Measurements from ENCODE around the gene C2CD2. TPM values are rescaled to one million over a fixed set of nuclear protein-coding genes. Genes with fewer than 3 reads are reported as not detected.

Gene C2CD2
- total RNA-seq, 1 donor from 2014 or later, result 7.0 TPM

- peak; percentile 35 for ATAC-seq
- DNase-seq (ENCODE audit: missing footprints), result no peak
- intact Hi-C loops (cut with DNase I), result no loop called here
Measured at GRCh38 chr21:41948078-41948895, 5.5 kb downstream of the C2CD2 start.

GRCh38 chr21:41945982-41946381, 7.8 kb downstream of the C2CD2 start:
- ATAC-seq, result no peak

GRCh38 chr21:41943851-41944250, 10.0 kb downstream of the C2CD2 start:
- DNase-seq (ENCODE audit: missing footprints) (no peak), ATAC-seq (no peak)

More at GRCh38 chr21:41945982-41946381, 7.8 kb downstream of the C2CD2 start:
- DNase-seq (ENCODE audit: missing footprints), result no peak
- intact Hi-C loops (cut with DNase I), result no loop called here

GRCh38 chr21:41942457-41942856, 11.4 kb downstream of the C2CD2 start:
- no peak for ATAC-seq
- intact Hi-C loops (cut with DNase I), result no loop called here
- no peak for DNase-seq (ENCODE audit: missing footprints)

More at GRCh38 chr21:41943851-41944250, 10.0 kb downstream of the C2CD2 start:
- intact Hi-C loops (cut with DNase I), result no loop called here

- intact Hi-C loops (cut with DNase I), result no loop called here
Measured at GRCh38 chr21:41941941-41942340, 11.9 kb downstream of the C2CD2 start.

GRCh38 chr21:41940431-41940830, 13.4 kb downstream of the C2CD2 start:
- DNase-seq (ENCODE audit: missing footprints) (no peak), ATAC-seq (no peak)
- intact Hi-C loops (cut with DNase I), result no loop called here

More at GRCh38 chr21:41941941-41942340, 11.9 kb downstream of the C2CD2 start:
- DNase-seq (ENCODE audit: missing footprints) (no peak), ATAC-seq (no peak)

- DNase-seq (ENCODE audit: missing footprints), result no peak
- intact Hi-C loops (cut with DNase I), result loop anchor here (10.0 kb wide), 1 partner anchor 175 kb away; no protein-coding TSS in a partner anchor
- ATAC-seq, result no peak
Measured at GRCh38 chr21:41939391-41939790, 14.4 kb downstream of the C2CD2 start.

- ATAC-seq, result peak; percentile 32
- intact Hi-C loops (cut with DNase I), result loop anchor here (10.0 kb wide), 1 partner anchor 181 kb away; no protein-coding TSS in a partner anchor
- no peak for DNase-seq (ENCODE audit: missing footprints)
Measured at GRCh38 chr21:41933313-41934079, 20.3 kb downstream of the C2CD2 start.

GRCh38 chr21:41932576-41933312, 21.1 kb downstream of the C2CD2 start:
- intact Hi-C loops (cut with DNase I), result loop anchor here (10.0 kb wide), 1 partner anchor 182 kb away; no protein-coding TSS in a partner anchor
- DNase-seq (ENCODE audit: missing footprints), result peak; percentile 82

GRCh38 chr21:41932191-41932575, 21.6 kb downstream of the C2CD2 start:
- ATAC-seq (peak; percentile 35), DNase-seq (ENCODE audit: missing footprints) (no peak)
- intact Hi-C loops (cut with DNase I), result loop anchor here (10.0 kb wide), 1 partner anchor 183 kb away; no protein-coding TSS in a partner anchor

More at GRCh38 chr21:41932576-41933312, 21.1 kb downstream of the C2CD2 start:
- ATAC-seq, result peak; percentile 88

GRCh38 chr21:41931041-41931451, 22.8 kb downstream of the C2CD2 start:
- no peak for ATAC-seq

GRCh38 chr21:41929248-41929647, 24.6 kb downstream of the C2CD2 start:
- DNase-seq (ENCODE audit: missing footprints) (no peak), ATAC-seq (no peak)
- intact Hi-C loops (cut with DNase I), result no loop called here

More at GRCh38 chr21:41931041-41931451, 22.8 kb downstream of the C2CD2 start:
- intact Hi-C loops (cut with DNase I), result loop anchor here (10.0 kb wide), 1 partner anchor 184 kb away; no protein-coding TSS in a partner anchor
- DNase-seq (ENCODE audit: missing footprints), result no peak

GRCh38 chr21:41928621-41929220, 25.1 kb downstream of the C2CD2 start:
- intact Hi-C loops (cut with DNase I), result no loop called here
- DNase-seq (ENCODE audit: missing footprints), result no peak
- no peak for ATAC-seq

GRCh38 chr21:41927727-41928409, 25.9 kb downstream of the C2CD2 start:
- intact Hi-C loops (cut with DNase I), result no loop called here
- ATAC-seq (no peak), DNase-seq (ENCODE audit: missing footprints) (no peak)

GRCh38 chr21:41926807-41927171, 27.0 kb downstream of the C2CD2 start:
- DNase-seq (ENCODE audit: missing footprints), result no peak
- intact Hi-C loops (cut with DNase I), result no loop called here
- no peak for ATAC-seq

- intact Hi-C loops (cut with DNase I), result no loop called here
- DNase-seq (ENCODE audit: missing footprints), result no peak
- peak; percentile 57 for ATAC-seq
Measured at GRCh38 chr21:41926117-41926806, 27.6 kb downstream of the C2CD2 start.

- intact Hi-C loops (cut with DNase I), result no loop called here
- no peak for DNase-seq (ENCODE audit: missing footprints)
- no peak for ATAC-seq
Measured at GRCh38 chr21:41925767-41926116, 28.1 kb downstream of the C2CD2 start.

Measured in Right ventricle myocardium inferior (tissue), 1 donor.